HCT116 (cell line): ENCODE measurements around the gene APLF. TPM values are rescaled to one million over a fixed set of nuclear protein-coding genes. Genes with fewer than 3 reads are reported as not detected.

Experiments
- ATAC-seq: fragments of 200-7000 bp; cut with Tn5 transposase; 2 replicates; pipeline ENCODE4 v1.9.1; 2020; ENCODE audit warnings: mild to moderate bottlenecking, moderate library complexity
- BruUV-seq: library from RNA; stranded (reverse); fragments of 400-500 nt; replicated peaks from 2 replicates; lab custom pipeline; 2021; lab: Mats Ljungman, UMichigan
- CTCF ChIA-PET: fragments of 300-600 bp; sonication (Branson Sonifier 250); formaldehyde crosslinking; loops from one replicate; lab custom pipeline; 2021; ENCODE audit warnings: antibody characterized with exemption; lab: Charles Lee
- POLR2A ChIA-PET: fragments of 300-600, 350-600 bp; sonication (Branson Sonifier 250); formaldehyde crosslinking; loops from one replicate; lab custom pipeline; 2021; ENCODE audit warnings: antibody characterized with exemption; lab: Charles Lee
- RAD21 ChIA-PET, 2 experiments: fragments of 300-600 bp; sonication (Branson Sonifier 250); formaldehyde crosslinking; loops; one replicate each; lab custom pipeline; 2023; ENCODE audit warnings: low total read pairs in 2 of 2; ENCODE audit not compliant: uncharacterized antibody in 2 of 2, unreplicated experiment in 2 of 2, low non-redundant PET in 1 of 2; lab: Charles Lee
- DNase-seq: peaks from one replicate; pipeline ENCODE4 v3.0.0-alpha.2; 2010; ENCODE audit warnings: low read depth, low spot score
- H2AFZ ChIP-seq: fragments of 200-600 bp; shearing (Covaris generic), sonication (generic); 2 replicates; pipeline ENCODE4 v1.6.1; 2017; ENCODE audit warnings: low read depth, mixed run types, mixed read lengths, antibody characterized with exemption, low read length; ENCODE audit not compliant: poor library complexity, severe bottlenecking
- H3K27ac ChIP-seq: 2 replicates; pipeline ENCODE4 v1.5.1; 2012; ENCODE audit warnings: low read depth, low read length
- H3K27me3 ChIP-seq: fragments of 200-600 bp; sonication (generic); 2 replicates; pipeline ENCODE4 v1.6.1; 2016; ENCODE audit warnings: mixed run types, low read length, mixed read lengths; ENCODE audit not compliant: insufficient read depth
- H3K36me3 ChIP-seq, 2 experiments: fragments of 200-500 bp in 1 of 2; fragments of 200-600 bp in 1 of 2; sonication (Bioruptor generic) in 1 of 2; sonication (generic) in 1 of 2; 2 replicates each; pipeline versions ENCODE4 v1.5.1 to v1.6.1; 2014 to 2016; ENCODE audit warnings: low read length in 2 of 2, inconsistent platforms in 1 of 2, mixed read lengths in 1 of 2, mixed run types in 1 of 2; ENCODE audit not compliant: insufficient read depth in 2 of 2, control insufficient read depth in 1 of 2
- H3K4me1 ChIP-seq, 2 experiments: fragments of 200-600 bp in 1 of 2; sonication (generic) in 1 of 2; 2 replicates each; pipeline versions ENCODE4 v1.5.1 to v1.6.1; 2012 to 2017; ENCODE audit warnings: low read length in 2 of 2, inconsistent platforms in 1 of 2, mild to moderate bottlenecking in 1 of 2, mixed read lengths in 1 of 2, mixed run types in 1 of 2, moderate library complexity in 1 of 2; ENCODE audit not compliant: insufficient read depth in 2 of 2, control insufficient read depth in 1 of 2
- H3K4me2 ChIP-seq: fragments of 200-600 bp; sonication (generic); 2 replicates; pipeline ENCODE4 v1.6.1; 2017; ENCODE audit warnings: mixed run types, low read length, mixed read lengths
- H3K4me3 ChIP-seq, 2 experiments: fragments of 200-600 bp in 1 of 2; sonication (generic) in 1 of 2; replicated peaks in 1 of 2; 2 replicates each; pipeline ENCODE4 v1.5.1; 2011 to 2016; ENCODE audit warnings: low read length in 2 of 2, control low read depth in 1 of 2, low read depth in 1 of 2, mild to moderate bottlenecking in 1 of 2, mixed read lengths in 1 of 2, mixed run types in 1 of 2
- H3K79me2 ChIP-seq: fragments of 200-600 bp; sonication (generic); 2 replicates; pipeline ENCODE4 v1.6.1; 2017; ENCODE audit warnings: mild to moderate bottlenecking, mixed run types, low read length, moderate library complexity, mixed read lengths; ENCODE audit not compliant: insufficient read depth
- H3K9ac ChIP-seq: fragments of 200-600 bp; sonication (generic); 2 replicates; pipeline ENCODE4 v1.6.1; 2016; ENCODE audit warnings: low read length, mixed read lengths
- H3K9me2 ChIP-seq: fragments of 200-600 bp; sonication (generic), shearing (Covaris generic); 2 replicates; pipeline ENCODE4 v1.6.1; 2017; ENCODE audit warnings: mixed run types, mild to moderate bottlenecking, moderate library complexity; ENCODE audit not compliant: insufficient read depth
- H3K9me3 ChIP-seq, 2 experiments: fragments of 200-500 bp in 1 of 2; fragments of 200-600 bp in 1 of 2; sonication (Bioruptor generic) in 1 of 2; sonication (generic) in 1 of 2; 2 replicates each; pipeline ENCODE4 v1.6.1; 2014 to 2017; ENCODE audit warnings: low read length in 2 of 2, mixed read lengths in 2 of 2, inconsistent platforms in 1 of 2, low read depth in 1 of 2, mild to moderate bottlenecking in 1 of 2, mixed run types in 1 of 2, moderate library complexity in 1 of 2; ENCODE audit not compliant: control insufficient read depth in 1 of 2, insufficient read depth in 1 of 2
- H4K20me1 ChIP-seq: fragments of 200-600 bp; sonication (generic), shearing (Covaris generic); 2 replicates; pipeline ENCODE4 v1.6.1; 2017; ENCODE audit warnings: mixed run types, mild to moderate bottlenecking, moderate library complexity; ENCODE audit not compliant: insufficient read depth
- EGR1 ChIP-seq: IDR thresholded peaks from 2 replicates; pipeline ENCODE4 v1.6.1; 2012; ENCODE audit warnings: low read depth
- ELF1 ChIP-seq: IDR thresholded peaks from 2 replicates; pipeline ENCODE4 v1.6.1; 2012; ENCODE audit warnings: low read depth, borderline replicate concordance
- EZH2 ChIP-seq: fragments of 200-600 bp; sonication (generic); IDR thresholded peaks from 2 replicates; pipeline ENCODE4 v1.6.1; 2017; ENCODE audit warnings: antibody characterized with exemption, mixed run types
- FOSL1 ChIP-seq: IDR thresholded peaks from 2 replicates; pipeline ENCODE4 v1.6.1; 2012; ENCODE audit warnings: low read depth
- JUND ChIP-seq: IDR thresholded peaks from 2 replicates; pipeline ENCODE4 v1.6.1; 2012
- POLR2AphosphoS5 ChIP-seq: IDR thresholded peaks from 2 replicates; pipeline ENCODE4 v1.6.1; 2011; ENCODE audit warnings: mild to moderate bottlenecking, low read depth, low read length, moderate library complexity
- SIN3A ChIP-seq: IDR thresholded peaks from 2 replicates; pipeline ENCODE4 v1.6.1; 2012; ENCODE audit warnings: low read depth
- SP1 ChIP-seq: IDR thresholded peaks from 2 replicates; pipeline ENCODE4 v1.6.1; 2012; ENCODE audit warnings: low read depth
- SRF ChIP-seq: IDR thresholded peaks from 2 replicates; pipeline ENCODE4 v1.6.1; 2012; ENCODE audit warnings: low read depth
- ZFX ChIP-seq: fragments of 450-650 bp; IDR thresholded peaks from 2 replicates; pipeline ENCODE4 v1.6.1; 2017
- ZNF274 ChIP-seq: fragments of 200-500 bp; sonication (Bioruptor generic); IDR thresholded peaks from 2 replicates; pipeline ENCODE4 v1.6.1; 2014; ENCODE audit warnings: mild to moderate bottlenecking, low read depth, low read length, inconsistent platforms
- intact Hi-C: fragments of 100-400 bp; cut with micrococcal nuclease; formaldehyde crosslinking; loops from 2 replicates; pipeline ENCODE4 v1.10.0; 2022
- total RNA-seq: library from RNA; stranded (reverse); gene quantifications from one replicate; pipeline ENCODE4 v1.2.1, GENCODE V29; 2021; ENCODE audit not compliant: unreplicated experiment
- TF ChIP-seq, protein P1 (sequence below): IDR thresholded peaks from 2 replicates; pipeline ENCODE4 v1.6.1; 2012
- TF ChIP-seq, protein P2 (sequence below): IDR thresholded peaks from 2 replicates; pipeline ENCODE4 v1.6.1; 2012
- TF ChIP-seq, protein P3 (sequence below), 3 experiments: fragments of 200-600 bp in 1 of 3; sonication (generic) in 1 of 3; IDR thresholded peaks in 2 of 3; conservative IDR thresholded peaks in 1 of 3; 2 replicates each; pipeline ENCODE4 v1.5.1; 2012 to 2017; ENCODE audit warnings: low read depth in 2 of 3, low read length in 2 of 3, antibody characterized with exemption in 1 of 3, borderline replicate concordance in 1 of 3, control low read depth in 1 of 3, mild to moderate bottlenecking in 1 of 3, mixed read lengths in 1 of 3, mixed run types in 1 of 3, moderate library complexity in 1 of 3; ENCODE audit not compliant: insufficient read depth in 1 of 3
- TF ChIP-seq, protein P4 (sequence below): IDR thresholded peaks from 2 replicates; pipeline ENCODE4 v1.6.1; 2012; ENCODE audit warnings: low read depth
- TF ChIP-seq, protein P5 (sequence below): IDR thresholded peaks from 2 replicates; pipeline ENCODE4 v1.6.1; 2011; ENCODE audit warnings: mild to moderate bottlenecking, low read length, moderate library complexity; ENCODE audit not compliant: insufficient replicate concordance; ENCODE audit errors: extremely low read depth

APLF gene
- total RNA-seq, 1 experiment from 2014 or later, result 1.6 TPM

DNA sequence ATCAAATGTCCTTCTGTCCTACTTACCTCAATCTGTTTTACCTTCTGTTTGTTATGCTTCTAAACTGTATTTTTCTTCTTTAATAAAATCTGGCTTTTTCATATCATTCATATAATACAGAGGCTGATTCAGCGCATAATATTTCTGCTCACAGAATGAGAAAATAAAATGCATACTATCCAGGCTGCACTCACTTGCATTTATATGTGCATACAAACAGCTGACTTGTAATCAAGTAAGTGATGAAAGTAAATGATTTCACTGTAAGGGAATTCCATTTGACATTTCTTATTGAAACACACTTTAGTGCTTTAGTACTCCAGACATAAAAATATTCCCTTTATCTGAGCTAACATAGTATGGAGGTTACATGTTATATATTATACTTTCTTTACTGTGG lies 100.7 kb downstream of the APLF start (continued):
- TF ChIP-seq SP1 (no peak), SIN3A (no peak), POLR2AphosphoS5 (no peak)
- TF ChIP-seq, protein P1, sequence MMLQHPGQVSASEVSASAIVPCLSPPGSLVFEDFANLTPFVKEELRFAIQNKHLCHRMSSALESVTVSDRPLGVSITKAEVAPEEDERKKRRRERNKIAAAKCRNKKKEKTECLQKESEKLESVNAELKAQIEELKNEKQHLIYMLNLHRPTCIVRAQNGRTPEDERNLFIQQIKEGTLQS, result no peak
- TF ChIP-seq, all 23 proteins: peak for 0

DNA sequence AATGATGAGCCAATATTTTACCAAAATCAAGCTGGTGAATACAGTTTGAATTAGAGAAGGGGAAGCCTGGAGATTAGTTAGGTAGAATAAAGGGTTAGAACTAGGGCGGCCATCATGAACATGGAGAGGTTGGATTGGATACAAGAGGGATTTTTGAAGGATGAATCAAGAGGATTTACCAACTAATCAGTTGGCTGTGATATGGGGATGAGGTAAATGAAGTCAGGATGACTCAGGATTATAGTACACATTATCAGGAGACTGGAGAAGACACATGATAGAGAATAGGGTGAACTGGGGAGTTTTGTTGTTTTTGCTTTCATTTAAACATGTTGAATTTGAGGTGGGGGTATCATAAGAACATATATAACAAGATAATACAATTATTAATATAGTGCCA lies 102.2 kb downstream of the APLF start:
- Histone ChIP-seq H3K36me3 (no peaks in the 10 kb centered on the region), H3K27me3 (no peaks in the 10 kb centered on the region), H3K9me2 (no peaks in the 10 kb centered on the region), H3K9ac (no peak overlapping the region)
- no peak for ATAC-seq
- ChIA-PET POLR2A (no interaction called here), RAD21 (no interaction called here), CTCF (no interaction called here)
- intact Hi-C loops, result no loop called here
- TF ChIP-seq JUND (no peak), EZH2 (no peak), ELF1 (no peak), ZNF274 (no peak), SRF (no peak), EGR1 (no peak), FOSL1 (no peak), ZFX (no peak), SP1 (no peak)
- TF ChIP-seq, protein P1, result no peak
- TF ChIP-seq, protein P2, sequence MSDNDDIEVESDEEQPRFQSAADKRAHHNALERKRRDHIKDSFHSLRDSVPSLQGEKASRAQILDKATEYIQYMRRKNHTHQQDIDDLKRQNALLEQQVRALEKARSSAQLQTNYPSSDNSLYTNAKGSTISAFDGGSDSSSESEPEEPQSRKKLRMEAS, result no peak
- TF ChIP-seq, protein P3, sequence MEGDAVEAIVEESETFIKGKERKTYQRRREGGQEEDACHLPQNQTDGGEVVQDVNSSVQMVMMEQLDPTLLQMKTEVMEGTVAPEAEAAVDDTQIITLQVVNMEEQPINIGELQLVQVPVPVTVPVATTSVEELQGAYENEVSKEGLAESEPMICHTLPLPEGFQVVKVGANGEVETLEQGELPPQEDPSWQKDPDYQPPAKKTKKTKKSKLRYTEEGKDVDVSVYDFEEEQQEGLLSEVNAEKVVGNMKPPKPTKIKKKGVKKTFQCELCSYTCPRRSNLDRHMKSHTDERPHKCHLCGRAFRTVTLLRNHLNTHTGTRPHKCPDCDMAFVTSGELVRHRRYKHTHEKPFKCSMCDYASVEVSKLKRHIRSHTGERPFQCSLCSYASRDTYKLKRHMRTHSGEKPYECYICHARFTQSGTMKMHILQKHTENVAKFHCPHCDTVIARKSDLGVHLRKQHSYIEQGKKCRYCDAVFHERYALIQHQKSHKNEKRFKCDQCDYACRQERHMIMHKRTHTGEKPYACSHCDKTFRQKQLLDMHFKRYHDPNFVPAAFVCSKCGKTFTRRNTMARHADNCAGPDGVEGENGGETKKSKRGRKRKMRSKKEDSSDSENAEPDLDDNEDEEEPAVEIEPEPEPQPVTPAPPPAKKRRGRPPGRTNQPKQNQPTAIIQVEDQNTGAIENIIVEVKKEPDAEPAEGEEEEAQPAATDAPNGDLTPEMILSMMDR (IDR thresholded peaks at IDR 0.05 in 2 of 3, conservative IDR thresholded peaks at IDR 0.05 in 1 of 3; ENCODE audit: borderline replicate concordance in 1 of 3, insufficient read depth in 1 of 3, low read depth in 2 of 3, low read length in 2 of 3), result no peak
- TF ChIP-seq, protein P4, sequence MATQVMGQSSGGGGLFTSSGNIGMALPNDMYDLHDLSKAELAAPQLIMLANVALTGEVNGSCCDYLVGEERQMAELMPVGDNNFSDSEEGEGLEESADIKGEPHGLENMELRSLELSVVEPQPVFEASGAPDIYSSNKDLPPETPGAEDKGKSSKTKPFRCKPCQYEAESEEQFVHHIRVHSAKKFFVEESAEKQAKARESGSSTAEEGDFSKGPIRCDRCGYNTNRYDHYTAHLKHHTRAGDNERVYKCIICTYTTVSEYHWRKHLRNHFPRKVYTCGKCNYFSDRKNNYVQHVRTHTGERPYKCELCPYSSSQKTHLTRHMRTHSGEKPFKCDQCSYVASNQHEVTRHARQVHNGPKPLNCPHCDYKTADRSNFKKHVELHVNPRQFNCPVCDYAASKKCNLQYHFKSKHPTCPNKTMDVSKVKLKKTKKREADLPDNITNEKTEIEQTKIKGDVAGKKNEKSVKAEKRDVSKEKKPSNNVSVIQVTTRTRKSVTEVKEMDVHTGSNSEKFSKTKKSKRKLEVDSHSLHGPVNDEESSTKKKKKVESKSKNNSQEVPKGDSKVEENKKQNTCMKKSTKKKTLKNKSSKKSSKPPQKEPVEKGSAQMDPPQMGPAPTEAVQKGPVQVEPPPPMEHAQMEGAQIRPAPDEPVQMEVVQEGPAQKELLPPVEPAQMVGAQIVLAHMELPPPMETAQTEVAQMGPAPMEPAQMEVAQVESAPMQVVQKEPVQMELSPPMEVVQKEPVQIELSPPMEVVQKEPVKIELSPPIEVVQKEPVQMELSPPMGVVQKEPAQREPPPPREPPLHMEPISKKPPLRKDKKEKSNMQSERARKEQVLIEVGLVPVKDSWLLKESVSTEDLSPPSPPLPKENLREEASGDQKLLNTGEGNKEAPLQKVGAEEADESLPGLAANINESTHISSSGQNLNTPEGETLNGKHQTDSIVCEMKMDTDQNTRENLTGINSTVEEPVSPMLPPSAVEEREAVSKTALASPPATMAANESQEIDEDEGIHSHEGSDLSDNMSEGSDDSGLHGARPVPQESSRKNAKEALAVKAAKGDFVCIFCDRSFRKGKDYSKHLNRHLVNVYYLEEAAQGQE, result no peak
- TF ChIP-seq, protein P5, sequence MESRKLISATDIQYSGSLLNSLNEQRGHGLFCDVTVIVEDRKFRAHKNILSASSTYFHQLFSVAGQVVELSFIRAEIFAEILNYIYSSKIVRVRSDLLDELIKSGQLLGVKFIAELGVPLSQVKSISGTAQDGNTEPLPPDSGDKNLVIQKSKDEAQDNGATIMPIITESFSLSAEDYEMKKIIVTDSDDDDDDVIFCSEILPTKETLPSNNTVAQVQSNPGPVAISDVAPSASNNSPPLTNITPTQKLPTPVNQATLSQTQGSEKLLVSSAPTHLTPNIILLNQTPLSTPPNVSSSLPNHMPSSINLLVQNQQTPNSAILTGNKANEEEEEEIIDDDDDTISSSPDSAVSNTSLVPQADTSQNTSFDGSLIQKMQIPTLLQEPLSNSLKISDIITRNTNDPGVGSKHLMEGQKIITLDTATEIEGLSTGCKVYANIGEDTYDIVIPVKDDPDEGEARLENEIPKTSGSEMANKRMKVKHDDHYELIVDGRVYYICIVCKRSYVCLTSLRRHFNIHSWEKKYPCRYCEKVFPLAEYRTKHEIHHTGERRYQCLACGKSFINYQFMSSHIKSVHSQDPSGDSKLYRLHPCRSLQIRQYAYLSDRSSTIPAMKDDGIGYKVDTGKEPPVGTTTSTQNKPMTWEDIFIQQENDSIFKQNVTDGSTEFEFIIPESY, result no peak
- TF ChIP-seq, all 23 proteins: peak for 0
- no peak overlapping the region for H3K27ac ChIP-seq
- no peaks in the 10 kb centered on the region for H3K79me2 ChIP-seq
- no peak overlapping the region for H3K4me3 ChIP-seq
- H3K4me2 ChIP-seq, result no peak overlapping the region
- no peak for DNase-seq
- peaks cover 0 to 5% of the 10 kb centered on the region in 2 experiments; a peak in 1 of 4 replicates for H3K4me1 ChIP-seq
- no TSS peak for BruUV-seq
- no peak overlapping the region for H2AFZ ChIP-seq
- no peaks in the 10 kb centered on the region for H3K9me3 ChIP-seq
- no peaks in the 10 kb centered on the region for H4K20me1 ChIP-seq
